Peyer's patch (tissue), 4 donors: ENCODE data around the gene VASH1. TPM values are rescaled to one million over a fixed set of nuclear protein-coding genes. Genes with fewer than 3 reads are reported as not detected.
"Not testable (repeated sequence)": the region's sequence is repeated elsewhere in the genome, so short reads cannot be mapped to it uniquely, and the experiment has no call there.

ENCODE experiments used
- DNase-seq, 3 donors: peaks; one replicate each; pipeline ENCODE4 v3.0.0-alpha.2; 2017 to 2019
- H3K27ac ChIP-seq, 4 donors: fragments of 200-600 bp; sonication (generic); one replicate each; pipeline ENCODE4 v1.5.1; 2016 to 2019
- H3K27me3 ChIP-seq, 2 donors: fragments of 200-600 bp; sonication (generic); one replicate each; pipeline ENCODE4 v1.5.1; 2019
- H3K36me3 ChIP-seq, 3 donors: fragments of 200-600 bp; sonication (generic); one replicate each; pipeline ENCODE4 v1.5.1; 2016 to 2019
- H3K4me1 ChIP-seq, 4 donors: fragments of 200-600 bp; sonication (generic); one replicate each; pipeline ENCODE4 v1.5.1; 2016 to 2019
- H3K4me3 ChIP-seq, 4 donors: fragments of 200-600 bp; sonication (generic); 1 replicate in 3 of 4; 2 replicates in 1 of 4; pipeline ENCODE4 v1.5.1; 2016 to 2019; ENCODE audit warnings: mild to moderate bottlenecking in 1 of 4
- H3K9me3 ChIP-seq, 4 donors: fragments of 200-600 bp; sonication (generic); one replicate each; pipeline ENCODE4 v1.5.1; 2016 to 2019; ENCODE audit warnings: mild to moderate bottlenecking in 1 of 4
- POLR2A ChIP-seq, 2 donors: fragments of 450-650 bp; IDR thresholded peaks; one replicate each; pipeline ENCODE4 v1.5.1; 2017; ENCODE audit warnings: antibody characterized with exemption in 2 of 2, mild to moderate bottlenecking in 2 of 2, moderate library complexity in 2 of 2
- total RNA-seq, 4 donors: library from RNA; depleted of rRNA; stranded (reverse); fragments of >200 nt; gene quantifications; one replicate each; pipeline ENCODE4 v1.1.0, GENCODE V29; 2016
- TF ChIP-seq, protein P1 (sequence below), 6 experiments: fragments of 450-650 bp in 4 of 6; fragments of 200-600 bp in 2 of 6; sonication (generic) in 1 of 6; IDR thresholded peaks; one replicate each; pipeline ENCODE4 v1.5.1; 2017 to 2019; ENCODE audit warnings: antibody characterized with exemption in 6 of 6, mild to moderate bottlenecking in 3 of 6, moderate library complexity in 1 of 6

VASH1 gene
- total RNA-seq, 4 donors from 2014 or later = 1.6 to 33.0 (median 3.2) TPM

DNA sequence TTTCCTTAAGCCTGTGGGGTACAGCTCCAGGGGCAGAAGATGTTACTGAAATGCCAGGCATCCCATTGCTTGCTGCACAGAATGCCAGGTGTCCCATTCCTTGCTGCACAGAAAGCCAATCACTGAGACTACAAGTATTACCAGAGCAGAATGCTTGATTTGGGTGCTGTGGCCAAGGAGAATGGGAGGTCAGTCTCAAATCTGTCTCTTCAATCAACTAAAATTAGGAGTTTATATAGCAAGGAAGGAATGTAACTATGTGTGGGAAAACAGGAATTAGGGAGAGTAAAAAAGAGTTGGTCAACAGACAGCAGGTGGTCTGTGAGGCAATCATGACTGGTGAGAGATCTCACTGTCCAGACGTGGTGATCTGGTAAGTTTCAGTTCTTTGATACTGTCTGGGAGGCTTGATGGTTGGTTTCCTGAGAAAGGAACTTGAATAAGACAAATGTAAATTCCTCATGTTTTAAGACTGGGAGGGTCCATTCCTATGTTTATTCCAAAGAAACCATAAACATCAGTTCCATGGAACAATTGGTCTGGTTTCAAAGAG lies 31.2 kb upstream of the VASH1 start:
- DNase-seq = no peak
- TF ChIP-seq, protein P1, sequence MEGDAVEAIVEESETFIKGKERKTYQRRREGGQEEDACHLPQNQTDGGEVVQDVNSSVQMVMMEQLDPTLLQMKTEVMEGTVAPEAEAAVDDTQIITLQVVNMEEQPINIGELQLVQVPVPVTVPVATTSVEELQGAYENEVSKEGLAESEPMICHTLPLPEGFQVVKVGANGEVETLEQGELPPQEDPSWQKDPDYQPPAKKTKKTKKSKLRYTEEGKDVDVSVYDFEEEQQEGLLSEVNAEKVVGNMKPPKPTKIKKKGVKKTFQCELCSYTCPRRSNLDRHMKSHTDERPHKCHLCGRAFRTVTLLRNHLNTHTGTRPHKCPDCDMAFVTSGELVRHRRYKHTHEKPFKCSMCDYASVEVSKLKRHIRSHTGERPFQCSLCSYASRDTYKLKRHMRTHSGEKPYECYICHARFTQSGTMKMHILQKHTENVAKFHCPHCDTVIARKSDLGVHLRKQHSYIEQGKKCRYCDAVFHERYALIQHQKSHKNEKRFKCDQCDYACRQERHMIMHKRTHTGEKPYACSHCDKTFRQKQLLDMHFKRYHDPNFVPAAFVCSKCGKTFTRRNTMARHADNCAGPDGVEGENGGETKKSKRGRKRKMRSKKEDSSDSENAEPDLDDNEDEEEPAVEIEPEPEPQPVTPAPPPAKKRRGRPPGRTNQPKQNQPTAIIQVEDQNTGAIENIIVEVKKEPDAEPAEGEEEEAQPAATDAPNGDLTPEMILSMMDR (IDR thresholded peaks at IDR 0.05) = no peak
- TF ChIP-seq POLR2A (IDR thresholded peaks at IDR 0.05) = no peak
- no peak overlapping the region for H3K27ac ChIP-seq
- no peaks in the 10 kb centered on the region for H3K9me3 ChIP-seq
- no peaks in the 10 kb centered on the region for H3K27me3 ChIP-seq
- H3K4me1 ChIP-seq = no peaks in the 10 kb centered on the region
- no peak overlapping the region for H3K4me3 ChIP-seq
- no peaks in the 10 kb centered on the region for H3K36me3 ChIP-seq

GRCh38 chr14:76734501-76734900 lies 26.8 kb upstream of the VASH1 start:
- not testable (repeated sequence) for H3K9me3 ChIP-seq, H3K27ac ChIP-seq, DNase-seq, H3K4me3 ChIP-seq, H3K36me3 ChIP-seq, H3K4me1 ChIP-seq, H3K27me3 ChIP-seq

DNA sequence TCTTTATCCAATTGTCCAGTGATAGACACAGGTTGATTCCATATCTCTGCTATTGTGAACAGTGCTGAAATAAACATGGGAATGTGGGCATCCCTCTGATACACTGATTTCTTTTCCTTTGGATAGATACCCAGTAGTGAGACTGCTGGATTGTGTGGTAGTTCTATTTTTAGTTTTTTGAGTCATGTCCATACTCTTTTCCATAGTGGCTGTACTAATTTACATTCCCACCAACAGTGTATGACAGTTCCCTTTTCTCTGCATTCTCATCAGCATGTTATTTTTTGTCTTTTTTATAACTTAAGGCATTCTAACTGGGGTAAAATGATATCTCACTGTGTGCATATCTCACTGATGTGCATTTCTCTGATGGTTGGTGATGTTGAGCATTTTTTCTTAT lies 24.8 kb upstream of the VASH1 start:
- Histone ChIP-seq H3K4me1 (no peaks in the 10 kb centered on the region), H3K27me3 (no peaks in the 10 kb centered on the region), H3K9me3 (peaks cover 0 to 8% (median 0%) of the 10 kb centered on the region in 4 donors), H3K36me3 (no peaks in the 10 kb centered on the region), H3K4me3 (no peak overlapping the region), H3K27ac (no peak overlapping the region)
- DNase-seq = no peak
- TF ChIP-seq POLR2A (IDR thresholded peaks at IDR 0.05) = no peak
- TF ChIP-seq, protein P1 (IDR thresholded peaks at IDR 0.05) = no peak

GRCh38 chr14:76741074-76741473 lies 20.2 kb upstream of the VASH1 start:
- DNase-seq = no peak
- Histone ChIP-seq H3K4me3 (no peak overlapping the region), H3K9me3 (peaks cover 0 to 8% (median 0%) of the 10 kb centered on the region in 4 donors), H3K27me3 (no peaks in the 10 kb centered on the region), H3K4me1 (no peaks in the 10 kb centered on the region), H3K27ac (no peak overlapping the region), H3K36me3 (no peaks in the 10 kb centered on the region)
- no peak for TF ChIP-seq POLR2A (IDR thresholded peaks at IDR 0.05)
- TF ChIP-seq, protein P1 (IDR thresholded peaks at IDR 0.05) = no peak

DNA sequence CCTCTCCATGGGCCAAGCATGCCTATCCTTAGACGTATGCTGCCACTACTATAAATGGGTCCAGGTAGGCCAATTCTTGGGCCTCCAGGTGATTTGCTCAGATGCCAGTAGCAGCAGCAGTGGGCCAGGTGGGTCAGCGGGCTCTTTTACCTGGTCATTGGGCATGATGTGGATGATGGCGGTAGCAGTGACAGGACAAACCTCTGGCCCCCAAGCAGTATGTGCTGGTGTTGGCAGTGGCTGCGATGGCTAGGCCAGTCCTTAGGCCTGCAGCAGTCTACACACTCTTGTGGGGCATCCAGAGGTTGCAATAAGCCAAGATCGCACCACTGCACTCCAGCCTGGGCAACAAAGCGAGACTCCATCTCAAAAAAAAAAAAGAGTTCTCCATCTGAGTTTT lies 19.1 kb upstream of the VASH1 start:
- Histone ChIP-seq H3K4me1 (no peaks in the 10 kb centered on the region), H3K36me3 (no peaks in the 10 kb centered on the region), H3K4me3 (no peak overlapping the region), H3K27me3 (no peaks in the 10 kb centered on the region), H3K27ac (no peak overlapping the region), H3K9me3 (peaks cover 0 to 8% (median 0%) of the 10 kb centered on the region in 4 donors)
- no peak for DNase-seq
- TF ChIP-seq, protein P1 (IDR thresholded peaks at IDR 0.05) = no peak
- no peak for TF ChIP-seq POLR2A (IDR thresholded peaks at IDR 0.05)

- Histone ChIP-seq H3K36me3 (no peaks in the 10 kb centered on the region), H3K27ac (no peak overlapping the region), H3K4me1 (no peaks in the 10 kb centered on the region), H3K27me3 (no peaks in the 10 kb centered on the region), H3K4me3 (no peak overlapping the region), H3K9me3 (peaks cover 0 to 8% (median 0%) of the 10 kb centered on the region in 4 donors)
- no peak for DNase-seq
- TF ChIP-seq, protein P1 (IDR thresholded peaks at IDR 0.05) = no peak
- TF ChIP-seq POLR2A (IDR thresholded peaks at IDR 0.05) = no peak
Observed at GRCh38 chr14:76742966-76743365, 18.3 kb upstream of the VASH1 start.
